SK-N-SH treated with all-trans-retinoic acid at 6 μM for 48 hours (cell line): Measurements from ENCODE around the gene AKAP6.

Source experiments
- ATAC-seq: fragments of 200-7000 bp; cut with Tn5 transposase; 3 replicates; pipeline ENCODE4 v1.9.1; 2020; ENCODE audit warnings: mild to moderate bottlenecking, moderate library complexity
- ARNTL ChIP-seq: fragments of 450-650 bp; formaldehyde crosslinking; IDR thresholded peaks from 2 replicates; pipeline ENCODE4 v1.5.0; 2020; ENCODE audit warnings: low read depth, mild to moderate bottlenecking, moderate library complexity, borderline replicate concordance
- BACH2 ChIP-seq: fragments of 250-450 bp; sonication (Bioruptor Pico); IDR thresholded peaks from 2 replicates; pipeline ENCODE4 v1.9.0; 2021; ENCODE audit warnings: mild to moderate bottlenecking, borderline replicate concordance
- CREB5 ChIP-seq: fragments of 250-450 bp; sonication (Bioruptor Pico); IDR thresholded peaks from 2 replicates; pipeline ENCODE4 v1.5.1; 2020; ENCODE audit warnings: low read depth, mild to moderate bottlenecking, moderate library complexity
- CSDC2 ChIP-seq: fragments of 250-450 bp; sonication (Bioruptor Pico); IDR thresholded peaks from 2 replicates; pipeline ENCODE4 v1.5.0; 2020; ENCODE audit warnings: mild to moderate bottlenecking, moderate library complexity
- ESRRG ChIP-seq: fragments of 250-450 bp; sonication (Bioruptor Pico); IDR thresholded peaks from 2 replicates; pipeline ENCODE4 v1.6.1; 2021; ENCODE audit warnings: mild to moderate bottlenecking
- ISL1 ChIP-seq: fragments of 250-450 bp; sonication (Bioruptor Pico); IDR thresholded peaks from 2 replicates; pipeline ENCODE4 v2.1.2; 2022; ENCODE audit warnings: mild to moderate bottlenecking, moderate library complexity
- OSR1 ChIP-seq: fragments of 250-450 bp; sonication (Bioruptor Pico); IDR thresholded peaks from 2 replicates; pipeline ENCODE4 v1.8.0; 2022; ENCODE audit warnings: moderate library complexity, mild to moderate bottlenecking, inconsistent platforms
- PPARA ChIP-seq: fragments of 250-450 bp; sonication (Bioruptor Pico); IDR thresholded peaks from 2 replicates; pipeline ENCODE4 v1.5.0; 2020; ENCODE audit warnings: mild to moderate bottlenecking, borderline replicate concordance
- RARB ChIP-seq: fragments of 250-450 bp; sonication (Bioruptor Pico); IDR thresholded peaks from 2 replicates; pipeline ENCODE4 v1.8.0; 2021; ENCODE audit warnings: mild to moderate bottlenecking, moderate library complexity
- SNAI2 ChIP-seq: fragments of 250-450 bp; sonication (Bioruptor Pico); IDR thresholded peaks from 2 replicates; pipeline ENCODE4 v1.5.0; 2020; ENCODE audit warnings: mild to moderate bottlenecking, moderate library complexity
- TCF4 ChIP-seq: fragments of 250-450 bp; sonication (Bioruptor Pico); IDR thresholded peaks from 2 replicates; pipeline ENCODE4 v1.8.0; 2021; ENCODE audit warnings: mild to moderate bottlenecking, moderate library complexity, borderline replicate concordance
- ZC3H10 ChIP-seq: fragments of 250-450 bp; sonication (Bioruptor Pico); IDR thresholded peaks from 2 replicates; pipeline ENCODE4 v1.5.1; 2021; ENCODE audit warnings: mild to moderate bottlenecking, moderate library complexity
- ZFP3 ChIP-seq: fragments of 250-450 bp; sonication (Bioruptor Pico); IDR thresholded peaks from 2 replicates; pipeline ENCODE4 v1.5.0; 2020; ENCODE audit warnings: mild to moderate bottlenecking, moderate library complexity
- ZFP30 ChIP-seq: fragments of 450-650 bp; formaldehyde crosslinking; IDR thresholded peaks from 2 replicates; pipeline ENCODE4 v1.5.0; 2022; ENCODE audit warnings: mild to moderate bottlenecking, moderate library complexity
- ZNF565 ChIP-seq: fragments of 450-650 bp; formaldehyde crosslinking; conservative IDR thresholded peaks from 2 replicates; pipeline ENCODE4 v1.5.0; 2020; ENCODE audit warnings: low read depth, mild to moderate bottlenecking, moderate library complexity
- ZNF70 ChIP-seq: fragments of 450-650 bp; formaldehyde crosslinking; IDR thresholded peaks from 2 replicates; pipeline ENCODE4 v1.5.0; 2020; ENCODE audit warnings: mild to moderate bottlenecking, moderate library complexity
- TF ChIP-seq, protein P1 (sequence below): fragments of 250-450 bp; sonication (Bioruptor Pico); IDR thresholded peaks from 2 replicates; pipeline ENCODE4 v1.5.1; 2021; ENCODE audit warnings: mild to moderate bottlenecking, moderate library complexity
- TF ChIP-seq, protein P2 (sequence below): fragments of 250-450 bp; sonication (Bioruptor Pico); IDR thresholded peaks from 2 replicates; pipeline ENCODE4 v1.8.0; 2020; ENCODE audit warnings: mild to moderate bottlenecking, moderate library complexity, borderline replicate concordance
- TF ChIP-seq, protein P3 (sequence below): fragments of 250-450 bp; sonication (Bioruptor Pico); IDR thresholded peaks from 2 replicates; pipeline ENCODE4 v1.8.0; 2021; ENCODE audit warnings: low read depth, mild to moderate bottlenecking, moderate library complexity, borderline replicate concordance

AKAP6 gene

DNA sequence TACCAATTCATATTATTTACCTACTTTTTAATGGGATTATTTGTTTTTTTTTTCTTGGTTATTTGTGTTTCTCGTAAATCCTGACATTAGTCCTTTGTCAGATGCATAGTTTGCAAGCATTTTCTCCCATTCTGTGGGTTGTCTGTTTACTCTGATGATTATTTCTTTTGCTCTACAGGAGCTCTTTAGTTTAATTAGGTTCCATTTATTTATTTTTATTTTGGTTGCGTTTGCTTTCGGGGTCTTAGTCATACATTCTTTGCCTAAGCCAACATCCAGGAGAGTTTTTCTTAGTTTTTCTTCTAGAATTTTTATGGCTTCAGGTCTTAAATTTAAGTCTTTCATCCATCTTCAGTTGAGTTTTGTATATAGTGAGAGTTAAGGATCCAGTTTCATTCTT is 289.9 kb downstream of the AKAP6 start:
- no peak for ATAC-seq
- TF ChIP-seq ZC3H10 = no peak
- TF ChIP-seq ZNF70 = no peak
- TF ChIP-seq ZNF565 (CRISPR knock-in tag) = no peak
- TF ChIP-seq CREB5 (CRISPR knock-in tag) = no peak
- no peak for TF ChIP-seq RARB
- TF ChIP-seq ESRRG (CRISPR knock-in tag) = no peak
- TF ChIP-seq OSR1 (CRISPR knock-in tag) = no peak
- no peak for TF ChIP-seq BACH2 (CRISPR knock-in tag)
- no peak for TF ChIP-seq ZFP30
- TF ChIP-seq SNAI2 (CRISPR knock-in tag) = no peak
- TF ChIP-seq, protein P1, sequence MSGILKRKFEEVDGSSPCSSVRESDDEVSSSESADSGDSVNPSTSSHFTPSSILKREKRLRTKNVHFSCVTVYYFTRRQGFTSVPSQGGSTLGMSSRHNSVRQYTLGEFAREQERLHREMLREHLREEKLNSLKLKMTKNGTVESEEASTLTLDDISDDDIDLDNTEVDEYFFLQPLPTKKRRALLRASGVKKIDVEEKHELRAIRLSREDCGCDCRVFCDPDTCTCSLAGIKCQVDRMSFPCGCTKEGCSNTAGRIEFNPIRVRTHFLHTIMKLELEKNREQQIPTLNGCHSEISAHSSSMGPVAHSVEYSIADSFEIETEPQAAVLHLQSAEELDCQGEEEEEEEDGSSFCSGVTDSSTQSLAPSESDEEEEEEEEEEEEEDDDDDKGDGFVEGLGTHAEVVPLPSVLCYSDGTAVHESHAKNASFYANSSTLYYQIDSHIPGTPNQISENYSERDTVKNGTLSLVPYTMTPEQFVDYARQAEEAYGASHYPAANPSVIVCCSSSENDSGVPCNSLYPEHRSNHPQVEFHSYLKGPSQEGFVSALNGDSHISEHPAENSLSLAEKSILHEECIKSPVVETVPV (CRISPR knock-in tag) = no peak
- TF ChIP-seq, protein P2, sequence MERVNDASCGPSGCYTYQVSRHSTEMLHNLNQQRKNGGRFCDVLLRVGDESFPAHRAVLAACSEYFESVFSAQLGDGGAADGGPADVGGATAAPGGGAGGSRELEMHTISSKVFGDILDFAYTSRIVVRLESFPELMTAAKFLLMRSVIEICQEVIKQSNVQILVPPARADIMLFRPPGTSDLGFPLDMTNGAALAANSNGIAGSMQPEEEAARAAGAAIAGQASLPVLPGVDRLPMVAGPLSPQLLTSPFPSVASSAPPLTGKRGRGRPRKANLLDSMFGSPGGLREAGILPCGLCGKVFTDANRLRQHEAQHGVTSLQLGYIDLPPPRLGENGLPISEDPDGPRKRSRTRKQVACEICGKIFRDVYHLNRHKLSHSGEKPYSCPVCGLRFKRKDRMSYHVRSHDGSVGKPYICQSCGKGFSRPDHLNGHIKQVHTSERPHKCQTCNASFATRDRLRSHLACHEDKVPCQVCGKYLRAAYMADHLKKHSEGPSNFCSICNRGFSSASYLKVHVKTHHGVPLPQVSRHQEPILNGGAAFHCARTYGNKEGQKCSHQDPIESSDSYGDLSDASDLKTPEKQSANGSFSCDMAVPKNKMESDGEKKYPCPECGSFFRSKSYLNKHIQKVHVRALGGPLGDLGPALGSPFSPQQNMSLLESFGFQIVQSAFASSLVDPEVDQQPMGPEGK (CRISPR knock-in tag) = no peak
- no peak for TF ChIP-seq ZFP3 (CRISPR knock-in tag)
- TF ChIP-seq CSDC2 = no peak
- TF ChIP-seq ARNTL (CRISPR knock-in tag) = no peak
- no peak for TF ChIP-seq PPARA (CRISPR knock-in tag)
- no peak for TF ChIP-seq TCF4 (CRISPR knock-in tag)
- TF ChIP-seq, protein P3, sequence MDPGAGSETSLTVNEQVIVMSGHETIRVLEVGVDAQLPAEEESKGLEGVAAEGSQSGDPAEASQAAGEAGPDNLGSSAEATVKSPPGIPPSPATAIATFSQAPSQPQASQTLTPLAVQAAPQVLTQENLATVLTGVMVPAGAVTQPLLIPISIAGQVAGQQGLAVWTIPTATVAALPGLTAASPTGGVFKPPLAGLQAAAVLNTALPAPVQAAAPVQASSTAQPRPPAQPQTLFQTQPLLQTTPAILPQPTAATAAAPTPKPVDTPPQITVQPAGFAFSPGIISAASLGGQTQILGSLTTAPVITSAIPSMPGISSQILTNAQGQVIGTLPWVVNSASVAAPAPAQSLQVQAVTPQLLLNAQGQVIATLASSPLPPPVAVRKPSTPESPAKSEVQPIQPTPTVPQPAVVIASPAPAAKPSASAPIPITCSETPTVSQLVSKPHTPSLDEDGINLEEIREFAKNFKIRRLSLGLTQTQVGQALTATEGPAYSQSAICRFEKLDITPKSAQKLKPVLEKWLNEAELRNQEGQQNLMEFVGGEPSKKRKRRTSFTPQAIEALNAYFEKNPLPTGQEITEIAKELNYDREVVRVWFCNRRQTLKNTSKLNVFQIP = no peak

DNA sequence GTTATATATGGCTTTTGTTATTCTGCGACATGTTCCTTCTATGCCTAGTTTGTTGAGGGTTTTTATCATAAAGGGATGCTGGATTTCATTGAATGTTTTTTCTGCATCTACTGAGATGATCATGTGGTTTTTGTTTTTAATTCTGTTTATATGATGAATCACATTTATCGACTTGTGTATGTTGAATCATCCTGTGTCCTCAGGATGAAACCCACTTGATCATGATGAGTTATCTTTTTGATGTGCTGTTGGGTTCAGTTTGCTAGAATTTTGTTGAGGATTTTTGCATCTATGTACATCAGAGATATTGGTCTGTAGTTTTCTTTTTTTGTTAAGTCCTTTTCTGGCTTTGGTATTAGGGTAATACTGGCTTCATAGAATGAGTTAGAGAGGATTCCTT is 291.2 kb downstream of the AKAP6 start:
- no peak for TF ChIP-seq ZC3H10
- TF ChIP-seq, protein P2 (CRISPR knock-in tag) = no peak
- no peak for TF ChIP-seq PPARA (CRISPR knock-in tag)
- no peak for TF ChIP-seq ESRRG (CRISPR knock-in tag)
- no peak for TF ChIP-seq RARB
- no peak for TF ChIP-seq ZFP30
- no peak for TF ChIP-seq TCF4 (CRISPR knock-in tag)
- no peak for TF ChIP-seq SNAI2 (CRISPR knock-in tag)
- TF ChIP-seq, protein P1 (CRISPR knock-in tag) = no peak
- TF ChIP-seq ISL1 (CRISPR knock-in tag) = no peak
- no peak for TF ChIP-seq OSR1 (CRISPR knock-in tag)

DNA sequence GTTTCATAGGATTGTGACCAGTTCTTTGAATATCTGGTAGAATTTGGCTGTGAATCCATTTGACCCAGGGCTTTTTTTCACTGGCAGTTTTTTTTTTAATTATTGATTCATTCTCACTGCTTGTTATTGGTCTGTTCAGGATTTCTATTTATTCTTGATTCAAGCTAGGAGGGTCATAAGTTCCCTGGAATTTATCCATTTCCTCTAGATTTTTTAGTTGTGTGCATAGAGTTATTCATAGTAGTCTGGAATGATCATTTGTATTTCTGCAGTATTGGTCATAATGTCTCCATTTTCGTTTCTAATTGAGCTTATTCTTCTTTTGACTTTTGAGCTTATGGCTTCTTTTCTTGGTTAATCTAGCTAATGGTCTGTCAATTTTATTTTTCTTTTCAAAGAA is 291.6 kb downstream of the AKAP6 start:
- ATAC-seq = no peak
- TF ChIP-seq, protein P3 = no peak
- no peak for TF ChIP-seq ZFP30

More for the DNA sequence above, 291.2 kb downstream of the AKAP6 start:
- ATAC-seq = no peak
